H1 (cell line): ENCODE results near the gene ARL6IP4. TPM values are rescaled to one million over a fixed set of nuclear protein-coding genes. Genes with fewer than 3 reads are reported as not detected.

Experiments used
- CTCF ChIA-PET: fragments of 300-600 bp; sonication (Branson Sonifier 250); formaldehyde crosslinking; loops from one replicate; lab custom pipeline; 2021; ENCODE audit not compliant: partially characterized antibody; lab: Charles Lee
- POLR2A ChIA-PET: fragments of 300-600 bp; sonication (Branson Sonifier 250); formaldehyde crosslinking; loops from one replicate; lab custom pipeline; 2021; ENCODE audit warnings: inconsistent platforms; ENCODE audit not compliant: partially characterized antibody; lab: Charles Lee
- DNase-seq, 2 experiments: peaks; one replicate each; pipeline versions ENCODE4 v3.0.0 to v3.0.0-alpha.2; 2010 to 2022; ENCODE audit warnings: low spot score in 2 of 2, low read depth in 1 of 2, mixed read lengths in 1 of 2
- FAIRE-seq: peaks from 2 replicates; lab custom pipeline; 2011; peaks lifted over from hg19 to GRCh38; lab: Jason Lieb, UNC
- H2AFZ ChIP-seq: 2 replicates; pipeline ENCODE4 v1.8.1; 2012; ENCODE audit warnings: low read length, inconsistent platforms
- H2AK5ac ChIP-seq: 2 replicates; pipeline ENCODE4 v1.6.1; 2013; ENCODE audit warnings: low read depth, low read length
- H2BK120ac ChIP-seq: replicated peaks from 2 replicates; pipeline ENCODE3; 2013; ENCODE audit warnings: low read depth, low read length, inconsistent platforms
- H2BK12ac ChIP-seq: 2 replicates; pipeline ENCODE4 v1.6.1; 2013; ENCODE audit warnings: low read depth, low read length
- H2BK15ac ChIP-seq: 2 replicates; pipeline ENCODE4 v1.6.1; 2013; ENCODE audit warnings: low read length
- H2BK20ac ChIP-seq: 2 replicates; pipeline ENCODE4 v1.6.1; 2013; ENCODE audit warnings: low read length
- H2BK5ac ChIP-seq: 2 replicates; pipeline ENCODE4 v1.6.1; 2013; ENCODE audit warnings: low read depth, low read length
- H3K14ac ChIP-seq: 2 replicates; pipeline ENCODE4 v1.6.1; 2013; ENCODE audit warnings: inconsistent platforms; ENCODE audit not compliant: insufficient read length
- H3K18ac ChIP-seq: 2 replicates; pipeline ENCODE4 v1.6.1; 2013; ENCODE audit warnings: low read length; ENCODE audit errors: extremely low read depth
- H3K23ac ChIP-seq: 2 replicates; pipeline ENCODE4 v1.6.1; 2013; ENCODE audit warnings: inconsistent platforms; ENCODE audit not compliant: insufficient read length
- H3K23me2 ChIP-seq: 2 replicates; pipeline ENCODE4 v1.6.1; 2013; ENCODE audit warnings: low read depth, low read length
- H3K27ac ChIP-seq: 2 replicates; pipeline ENCODE4 v1.6.1; 2011; ENCODE audit warnings: low read depth, low read length, inconsistent platforms
- H3K27me3 ChIP-seq, 4 experiments: replicated peaks in 1 of 4; 1 replicate in 1 of 4; 2 replicates in 3 of 4; pipeline versions ENCODE4 v1.6.1 to v1.8.1; 2011 to 2013; ENCODE audit warnings: low read length in 3 of 4, mild to moderate bottlenecking in 3 of 4, inconsistent platforms in 2 of 4, mixed read lengths in 2 of 4, moderate library complexity in 1 of 4; ENCODE audit not compliant: control insufficient read depth in 3 of 4, insufficient read depth in 3 of 4; ENCODE audit errors: extremely low read depth in 1 of 4
- H3K36me3 ChIP-seq, 4 experiments: 2 replicates each; pipeline versions ENCODE4 v1.6.1 to v1.8.1; 2011 to 2013; ENCODE audit warnings: mild to moderate bottlenecking in 4 of 4, low read length in 3 of 4, moderate library complexity in 2 of 4, control low read depth in 1 of 4, inconsistent platforms in 1 of 4; ENCODE audit not compliant: insufficient read depth in 4 of 4, control insufficient read depth in 2 of 4
- H3K4ac ChIP-seq: replicated peaks from 2 replicates; pipeline ENCODE3; 2013; ENCODE audit warnings: low read length, low read depth, mixed read lengths, inconsistent platforms; ENCODE audit not compliant: insufficient read length
- H3K4me1 ChIP-seq, 4 experiments: replicated peaks in 1 of 4; 1 replicate in 1 of 4; 2 replicates in 3 of 4; pipeline versions ENCODE4 v1.6.1 to v1.8.1; 2011 to 2013; ENCODE audit warnings: low read length in 3 of 4, inconsistent platforms in 2 of 4, mixed read lengths in 1 of 4; ENCODE audit not compliant: insufficient read depth in 4 of 4, control insufficient read depth in 3 of 4
- H3K4me2 ChIP-seq, 2 experiments: 2 replicates each; pipeline versions ENCODE4 v1.6.1 to v1.8.1; 2011 to 2013; ENCODE audit warnings: low read depth in 2 of 2, low read length in 2 of 2, control low read depth in 1 of 2, inconsistent platforms in 1 of 2, mild to moderate bottlenecking in 1 of 2; ENCODE audit not compliant: insufficient read depth in 1 of 2
- H3K4me3 ChIP-seq, 4 experiments: fragments of 200-600, 300-600 bp in 1 of 4; sonication (generic), shearing (Covaris generic), sonication (Bioruptor Twin) in 1 of 4; 2 replicates each; pipeline versions ENCODE4 v1.5.1 to v1.8.1; 2011 to 2016; ENCODE audit warnings: low read length in 4 of 4, low read depth in 3 of 4, control low read depth in 2 of 4, inconsistent platforms in 2 of 4, mild to moderate bottlenecking in 2 of 4, mixed read lengths in 1 of 4, moderate library complexity in 1 of 4; ENCODE audit not compliant: insufficient read depth in 2 of 4; ENCODE audit errors: extremely low read depth in 1 of 4
- H3K56ac ChIP-seq: replicated peaks from 2 replicates; pipeline ENCODE3; 2013; ENCODE audit warnings: low read depth, mild to moderate bottlenecking, mixed read lengths, low read length, inconsistent platforms; ENCODE audit not compliant: insufficient read length
- H3K79me1 ChIP-seq: 2 replicates; pipeline ENCODE4 v1.6.1; 2013; ENCODE audit warnings: low read depth, low read length, control low read depth
- H3K79me2 ChIP-seq, 2 experiments: 2 replicates each; pipeline versions ENCODE4 v1.6.1 to v1.8.1; 2012 to 2013; ENCODE audit warnings: low read length in 2 of 2, mild to moderate bottlenecking in 2 of 2, inconsistent platforms in 1 of 2; ENCODE audit not compliant: insufficient read depth in 2 of 2, control insufficient read depth in 1 of 2
- H3K9ac ChIP-seq, 4 experiments: replicated peaks in 1 of 4; 1 replicate in 1 of 4; 2 replicates in 3 of 4; pipeline versions ENCODE4 v1.6.1 to v1.8.1; 2011 to 2013; ENCODE audit warnings: low read depth in 3 of 4, low read length in 3 of 4, control low read depth in 2 of 4, mild to moderate bottlenecking in 2 of 4, moderate library complexity in 2 of 4, inconsistent platforms in 1 of 4; ENCODE audit errors: extremely low read depth in 1 of 4
- H3K9me3 ChIP-seq, 2 experiments: 2 replicates each; pipeline versions ENCODE4 v1.6.1 to v1.8.1; 2012 to 2013; ENCODE audit warnings: mild to moderate bottlenecking in 2 of 2, moderate library complexity in 2 of 2, control low read depth in 1 of 2, inconsistent platforms in 1 of 2, low read depth in 1 of 2, low read length in 1 of 2, mixed read lengths in 1 of 2; ENCODE audit not compliant: insufficient read depth in 2 of 2
- H4K20me1 ChIP-seq, 2 experiments: replicated peaks in 1 of 2; 2 replicates each; pipeline versions ENCODE3 to v1.8.1; 2011 to 2013; ENCODE audit warnings: inconsistent platforms in 2 of 2, low read length in 2 of 2, mild to moderate bottlenecking in 1 of 2; ENCODE audit not compliant: insufficient read depth in 2 of 2, control insufficient read depth in 1 of 2
- H4K5ac ChIP-seq: 2 replicates; pipeline ENCODE4 v1.6.1; 2013; ENCODE audit warnings: low read length, low read depth, mixed read lengths, inconsistent platforms; ENCODE audit not compliant: insufficient read length
- H4K8ac ChIP-seq: 2 replicates; pipeline ENCODE4 v1.8.0; 2013; ENCODE audit warnings: mild to moderate bottlenecking, moderate library complexity, low read length, inconsistent platforms; ENCODE audit not compliant: insufficient read depth; ENCODE audit errors: extremely low read depth
- H4K91ac ChIP-seq: replicated peaks from 2 replicates; pipeline ENCODE3; 2013; ENCODE audit warnings: low read length, mixed read lengths, inconsistent platforms; ENCODE audit not compliant: insufficient read length
- BRCA1 ChIP-seq: IDR thresholded peaks from 2 replicates; pipeline ENCODE4 v1.6.1; 2012; ENCODE audit warnings: low read depth, low read length, improper control_type of control experiment
- JUND ChIP-seq: IDR thresholded peaks from 2 replicates; pipeline ENCODE4 v1.6.1; 2011; ENCODE audit warnings: mild to moderate bottlenecking, improper control_type of control experiment, low read length
- RNF2 ChIP-seq: fragments of 200-900, 300-1000 bp; sonication (generic); IDR thresholded peaks from 2 replicates; pipeline ENCODE4 v1.7.1; 2016; ENCODE audit warnings: borderline replicate concordance, low read depth, mild to moderate bottlenecking, antibody characterized with exemption, low read length; ENCODE audit not compliant: poor library complexity, severe bottlenecking; ENCODE audit errors: missing control alignments
- WGBS, 2 experiments: shearing (Covaris generic) in 1 of 2; methylation state at CpG; one replicate each; pipeline versions ENCODE4 v1.1.6 to v1.1.7; 2013 to 2015; ENCODE audit warnings: low lambda C conversion rate in 2 of 2, mixed read lengths in 2 of 2, inconsistent platforms in 1 of 2, low coverage in 1 of 2, missing lambda C conversion rate in 1 of 2; ENCODE audit not compliant: insufficient replicate concordance in 2 of 2, insufficient coverage in 1 of 2, insufficient read length in 1 of 2; ENCODE audit errors: extremely low coverage in 1 of 2, missing lambda C conversion rate in 1 of 2; 5-methylcytosine and 5-hydroxymethylcytosine counted together
- polyA plus RNA-seq, 7 experiments: library from polyadenylated mRNA; depleted of rRNA in 3 of 7; stranded (reverse) in 5 of 7; unstranded in 2 of 7; fragments of >200 nt in 5 of 7; fragments of 200-250 nt in 2 of 7; gene quantifications; 1 replicate in 5 of 7; 2 replicates in 1 of 7; 4 replicates in 1 of 7; pipeline versions ENCODE4 v1.2.1 to v1.2.3, GENCODE V29; 2011 to 2013; ENCODE audit warnings: missing spikeins in 2 of 7, mixed read lengths in 2 of 7
- total RNA-seq: library from RNA; stranded (reverse); fragmentation: NEBNext Ultra II Directional; extraction: Animal tissue kit (Norgen Biotek cat#: 25700); gene quantifications from 2 replicates; pipeline ENCODE4 v1.2.1, GENCODE V29; 2021

The ARL6IP4 gene
- total and polyA plus RNA-seq, 2 of the 8 experiments (the other 6 are each of a cell fraction or from before 2014, with no cell fraction given), result 76.4 to 109 TPM

GRCh38 chr12:122982477-122982815, 2.0 kb downstream of the ARL6IP4 start:
- H3K4me1 ChIP-seq, result peaks cover 0 to 14% (median 8%) of the 10 kb centered on the region in 4 experiments; a peak in 6 of 7 replicates
- DNase-seq (no peak), FAIRE-seq (no peak)
- WGBS, 2 experiments, result 78% methylated on average over 10 of the region's 11 CpGs; no CpG with 5 or more reads in 1 of the 2 experiments
- H4K5ac ChIP-seq, result no peak overlapping the region
- H2BK12ac ChIP-seq, result no peak overlapping the region
- no peak overlapping the region for H3K4ac ChIP-seq
- H4K91ac ChIP-seq, result no peak overlapping the region
- H2AFZ ChIP-seq, result no peak overlapping the region
- peaks cover 0 to 7% of the 10 kb centered on the region in 2 experiments for H4K20me1 ChIP-seq
- H3K4me2 ChIP-seq, result no peak overlapping the region; a peak in 1 of 4 replicates
- H2AK5ac ChIP-seq, result no peak overlapping the region
- peaks cover 16% of the 10 kb centered on the region; the same call in 1 of the 2 replicates for H3K23me2 ChIP-seq
- H4K8ac ChIP-seq, result no peak overlapping the region
- H3K27ac ChIP-seq, result no peak overlapping the region
- peaks cover 0 to 2% of the 10 kb centered on the region in 2 experiments; a peak in 1 of 4 replicates for H3K79me2 ChIP-seq
- H2BK15ac ChIP-seq, result no peak overlapping the region
- no peak overlapping the region for H2BK5ac ChIP-seq
- H3K14ac ChIP-seq, result no peak overlapping the region
- peaks cover 3% of the 10 kb centered on the region; the same call in 1 of the 2 replicates for H3K79me1 ChIP-seq
- H3K18ac ChIP-seq, result no peak overlapping the region
- ChIA-PET CTCF (interaction anchor here (1.1 to 1.6 kb wide), 5 partner anchors 10 to 123 kb away, joined by 3 to 6 read pairs (median 5); no protein-coding TSS in a partner anchor), POLR2A (interaction anchor here (1.2 to 3.3 kb wide), 5 partner anchors 8 to 17 kb away, joined by 3 to 15 read pairs (median 5); no protein-coding TSS in a partner anchor)
- H3K56ac ChIP-seq, result no peak overlapping the region
- H2BK20ac ChIP-seq, result no peak overlapping the region
- H3K4me3 ChIP-seq, result no peak overlapping the region
- no peak overlapping the region for H2BK120ac ChIP-seq
- no peaks in the 10 kb centered on the region for H3K27me3 ChIP-seq
- TF ChIP-seq RNF2 (no peak), JUND (no peak), BRCA1 (no peak)
- no peak overlapping the region for H3K23ac ChIP-seq
- H3K9me3 ChIP-seq, result no peaks in the 10 kb centered on the region
- no peak overlapping the region for H3K9ac ChIP-seq
- H3K36me3 ChIP-seq, result peaks cover 0 to 6% (median 1%) of the 10 kb centered on the region in 4 experiments; a peak in 2 of 8 replicates
